Measurements from ENCODE around the gene MUS81. TPM values are rescaled to one million over a fixed set of nuclear protein-coding genes. Genes with fewer than 3 reads are reported as not detected.
A peak's percentile ranks its signal among the peaks of the same experiment; 100 is the strongest.

The MUS81 gene
- total and polyA plus RNA-seq, 10 of the 15 experiments (the other 5 are each of a cell fraction or from before 2014, with no cell fraction given), result 11.8 to 76.1 (median 48.4) TPM

- TF ChIP-seq ZBTB40 (IDR thresholded peaks at IDR 0.05; ENCODE audit: borderline replicate concordance), result peak; percentile 80; the same call in 1 of the 2 replicates
- TF ChIP-seq RUNX3 (IDR thresholded peaks at IDR 0.05; ENCODE audit: low read length), result no peak
- no peak for TF ChIP-seq HDGF (IDR thresholded peaks at IDR 0.05)
- TF ChIP-seq STAT3 (IDR thresholded peaks at IDR 0.05; ENCODE audit: low read depth, low read length), result no peak
- TF ChIP-seq KLF5 (IDR thresholded peaks at IDR 0.05; ENCODE audit: partially characterized antibody), result peak; percentile 19
- 0 out of 2 replicates have a peak, but pooled peaks have one; percentile 38 for TF ChIP-seq REST (IDR thresholded peaks at IDR 0.05; ENCODE audit: low read depth, low read length)
- TF ChIP-seq ZNF207 (IDR thresholded peaks at IDR 0.05; ENCODE audit: borderline replicate concordance), result peak; percentile 8; the same call in 1 of the 2 replicates
- TF ChIP-seq ZBTB33 (IDR thresholded peaks at IDR 0.05), result no peak
- TF ChIP-seq NFXL1 (IDR thresholded peaks at IDR 0.05; ENCODE audit: borderline replicate concordance), result no peak
- no peak for TF ChIP-seq CBX5 (IDR thresholded peaks at IDR 0.05; ENCODE audit: low read depth)
- peak; percentile 77; the same call in 1 of the 2 replicates for TF ChIP-seq LARP7 (IDR thresholded peaks at IDR 0.05)
- TF ChIP-seq RELA (IDR thresholded peaks at IDR 0.05; ENCODE audit: borderline replicate concordance, partially characterized antibody), result peak; percentile 21
- TF ChIP-seq NR2F1 (conservative IDR thresholded peaks at IDR 0.05), result peak; percentile 17; the same call in 1 of the 2 replicates
- peak; percentile 9; the same call in 1 of the 2 replicates for TF ChIP-seq RAD21 (IDR thresholded peaks at IDR 0.05; ENCODE audit: insufficient read depth, low read depth, low read length)
- peak; percentile 88 for TF ChIP-seq IKZF1 (conservative IDR thresholded peaks at IDR 0.05)
- TF ChIP-seq ZSCAN29 (IDR thresholded peaks at IDR 0.05), result no peak
- TF ChIP-seq TAF1 (IDR thresholded peaks at IDR 0.05; ENCODE audit: borderline replicate concordance, low read depth, low read length), result peak; percentile 88
- peak; percentile 80; the same call in 1 of the 2 replicates for TF ChIP-seq RB1 (IDR thresholded peaks at IDR 0.05; ENCODE audit: borderline replicate concordance)
- TF ChIP-seq TCF3 (IDR thresholded peaks at IDR 0.05; ENCODE audit: borderline replicate concordance, insufficient read depth, low read depth, low read length), result 0 out of 2 replicates have a peak, but pooled peaks have one; percentile 41
- TF ChIP-seq NFIC (IDR thresholded peaks at IDR 0.05; ENCODE audit: low read depth, low read length), result no peak
- 0 out of 2 replicates have a peak, but pooled peaks have one; percentile 61 for TF ChIP-seq RCOR1 (conservative IDR thresholded peaks at IDR 0.05; ENCODE audit: low read depth, low read length)
Measured at GRCh38 chr11:65860278-65861164, at the start of gene MUS81 (continued).
